ENCODE results near the gene GTF2H3. TPM values are rescaled to one million over a fixed set of nuclear protein-coding genes. Genes with fewer than 3 reads are reported as not detected.

Gene GTF2H3
- total and polyA plus RNA-seq, 9 of the 15 experiments (the other 6 are each of a cell fraction or from before 2014, with no cell fraction given): 22.7 to 99.7 (median 49.6) TPM

DNA sequence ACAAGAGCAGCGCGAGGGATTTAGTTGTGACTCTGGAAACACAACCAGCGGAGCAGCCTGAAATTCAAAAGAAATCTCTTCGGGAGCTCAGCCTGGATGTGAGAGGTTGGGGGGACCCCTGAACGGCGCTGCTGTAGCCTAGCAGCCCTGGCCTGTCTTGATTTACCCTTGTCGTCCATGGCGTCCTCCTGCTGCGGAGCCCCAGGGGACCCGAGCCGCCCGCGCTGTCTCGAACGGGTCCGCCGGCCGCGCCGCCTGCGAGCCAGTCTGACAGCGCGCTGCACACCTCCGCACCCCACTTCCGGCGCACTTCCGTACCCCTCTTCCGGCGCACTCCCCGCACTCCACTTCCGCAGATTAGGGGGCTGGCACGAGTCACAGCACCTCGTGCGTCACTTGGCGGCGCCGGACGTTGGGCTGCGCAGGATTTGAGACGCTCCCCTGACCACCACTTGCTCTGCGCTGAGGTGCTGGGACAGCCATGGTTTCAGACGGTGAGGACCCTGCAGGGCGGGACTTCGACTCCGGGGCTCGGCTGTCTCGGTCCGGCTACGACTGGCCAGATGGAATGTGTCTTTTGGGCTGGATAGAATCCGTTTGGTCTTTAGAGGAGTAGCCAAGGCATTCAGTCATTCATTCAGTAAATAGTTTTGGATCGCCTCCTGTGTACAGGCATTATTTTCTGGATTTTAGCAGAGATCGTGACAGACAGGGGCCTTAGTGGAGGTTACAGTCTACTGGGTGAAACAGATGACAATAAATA lies at the start of gene GTF2H3, which contains the start of gene EIF2B1 (continued):
- TF ChIP-seq DNMT1 (IDR thresholded peaks at IDR 0.05) (no peak), ZNF586 (CRISPR knock-in tag; conservative IDR thresholded peaks at IDR 0.05) (no peak), FOXJ2 (tag; IDR thresholded peaks at IDR 0.05) (no peak), MTA3 (IDR thresholded peaks at IDR 0.05; ENCODE audit: borderline replicate concordance) (peak; percentile 85), KLF10 (CRISPR knock-in tag; IDR thresholded peaks at IDR 0.05) (no peak), PRMT5 (CRISPR knock-in tag; IDR thresholded peaks at IDR 0.05) (no peak), NCOA6 (IDR thresholded peaks at IDR 0.05) (no peak), DACH1 (IDR thresholded peaks at IDR 0.05; ENCODE audit: partially characterized antibody) (no peak), RUNX1 (IDR thresholded peaks at IDR 0.05; ENCODE audit: low read depth) (no peak), CHD2 (IDR thresholded peaks at IDR 0.05; ENCODE audit: low read depth, low read length) (0 out of 2 replicates have a peak, but pooled peaks have one; percentile 39), U2AF2 (optimal IDR thresholded peaks at IDR 0.05; ENCODE audit: low read depth, low read length) (no peak), ATF1 (CRISPR knock-in tag; IDR thresholded peaks at IDR 0.05) (peak; percentile 98), ATF1 (tag; IDR thresholded peaks at IDR 0.05) (peak; percentile 100), C11orf30 (IDR thresholded peaks at IDR 0.05; ENCODE audit: low read depth) (peak; percentile 100), ZNF780A (CRISPR knock-in tag; IDR thresholded peaks at IDR 0.05) (no peak), JUN (IDR thresholded peaks at IDR 0.05; ENCODE audit: borderline replicate concordance, low read depth, low read length) (peak; percentile 92), JUN (CRISPR knock-in tag; IDR thresholded peaks at IDR 0.05; ENCODE audit: borderline replicate concordance) (no peak)
- TF ChIP-seq, protein P1, sequence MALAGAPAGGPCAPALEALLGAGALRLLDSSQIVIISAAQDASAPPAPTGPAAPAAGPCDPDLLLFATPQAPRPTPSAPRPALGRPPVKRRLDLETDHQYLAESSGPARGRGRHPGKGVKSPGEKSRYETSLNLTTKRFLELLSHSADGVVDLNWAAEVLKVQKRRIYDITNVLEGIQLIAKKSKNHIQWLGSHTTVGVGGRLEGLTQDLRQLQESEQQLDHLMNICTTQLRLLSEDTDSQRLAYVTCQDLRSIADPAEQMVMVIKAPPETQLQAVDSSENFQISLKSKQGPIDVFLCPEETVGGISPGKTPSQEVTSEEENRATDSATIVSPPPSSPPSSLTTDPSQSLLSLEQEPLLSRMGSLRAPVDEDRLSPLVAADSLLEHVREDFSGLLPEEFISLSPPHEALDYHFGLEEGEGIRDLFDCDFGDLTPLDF (CRISPR knock-in tag; IDR thresholded peaks at IDR 0.05): 0 out of 2 replicates have a peak, but pooled peaks have one; percentile 40
- TF ChIP-seq, protein P2, sequence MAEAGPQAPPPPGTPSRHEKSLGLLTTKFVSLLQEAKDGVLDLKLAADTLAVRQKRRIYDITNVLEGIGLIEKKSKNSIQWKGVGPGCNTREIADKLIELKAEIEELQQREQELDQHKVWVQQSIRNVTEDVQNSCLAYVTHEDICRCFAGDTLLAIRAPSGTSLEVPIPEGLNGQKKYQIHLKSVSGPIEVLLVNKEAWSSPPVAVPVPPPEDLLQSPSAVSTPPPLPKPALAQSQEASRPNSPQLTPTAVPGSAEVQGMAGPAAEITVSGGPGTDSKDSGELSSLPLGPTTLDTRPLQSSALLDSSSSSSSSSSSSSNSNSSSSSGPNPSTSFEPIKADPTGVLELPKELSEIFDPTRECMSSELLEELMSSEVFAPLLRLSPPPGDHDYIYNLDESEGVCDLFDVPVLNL (CRISPR knock-in tag; IDR thresholded peaks at IDR 0.05; ENCODE audit: low read depth): no peak
- TF ChIP-seq, protein P3, sequence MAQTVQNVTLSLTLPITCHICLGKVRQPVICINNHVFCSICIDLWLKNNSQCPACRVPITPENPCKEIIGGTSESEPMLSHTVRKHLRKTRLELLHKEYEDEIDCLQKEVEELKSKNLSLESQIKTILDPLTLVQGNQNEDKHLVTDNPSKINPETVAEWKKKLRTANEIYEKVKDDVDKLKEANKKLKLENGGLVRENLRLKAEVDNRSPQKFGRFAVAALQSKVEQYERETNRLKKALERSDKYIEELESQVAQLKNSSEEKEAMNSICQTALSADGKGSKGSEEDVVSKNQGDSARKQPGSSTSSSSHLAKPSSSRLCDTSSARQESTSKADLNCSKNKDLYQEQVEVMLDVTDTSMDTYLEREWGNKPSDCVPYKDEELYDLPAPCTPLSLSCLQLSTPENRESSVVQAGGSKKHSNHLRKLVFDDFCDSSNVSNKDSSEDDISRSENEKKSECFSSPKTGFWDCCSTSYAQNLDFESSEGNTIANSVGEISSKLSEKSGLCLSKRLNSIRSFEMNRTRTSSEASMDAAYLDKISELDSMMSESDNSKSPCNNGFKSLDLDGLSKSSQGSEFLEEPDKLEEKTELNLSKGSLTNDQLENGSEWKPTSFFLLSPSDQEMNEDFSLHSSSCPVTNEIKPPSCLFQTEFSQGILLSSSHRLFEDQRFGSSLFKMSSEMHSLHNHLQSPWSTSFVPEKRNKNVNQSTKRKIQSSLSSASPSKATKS (CRISPR knock-in tag; IDR thresholded peaks at IDR 0.05): no peak
- TF ChIP-seq, protein P4, sequence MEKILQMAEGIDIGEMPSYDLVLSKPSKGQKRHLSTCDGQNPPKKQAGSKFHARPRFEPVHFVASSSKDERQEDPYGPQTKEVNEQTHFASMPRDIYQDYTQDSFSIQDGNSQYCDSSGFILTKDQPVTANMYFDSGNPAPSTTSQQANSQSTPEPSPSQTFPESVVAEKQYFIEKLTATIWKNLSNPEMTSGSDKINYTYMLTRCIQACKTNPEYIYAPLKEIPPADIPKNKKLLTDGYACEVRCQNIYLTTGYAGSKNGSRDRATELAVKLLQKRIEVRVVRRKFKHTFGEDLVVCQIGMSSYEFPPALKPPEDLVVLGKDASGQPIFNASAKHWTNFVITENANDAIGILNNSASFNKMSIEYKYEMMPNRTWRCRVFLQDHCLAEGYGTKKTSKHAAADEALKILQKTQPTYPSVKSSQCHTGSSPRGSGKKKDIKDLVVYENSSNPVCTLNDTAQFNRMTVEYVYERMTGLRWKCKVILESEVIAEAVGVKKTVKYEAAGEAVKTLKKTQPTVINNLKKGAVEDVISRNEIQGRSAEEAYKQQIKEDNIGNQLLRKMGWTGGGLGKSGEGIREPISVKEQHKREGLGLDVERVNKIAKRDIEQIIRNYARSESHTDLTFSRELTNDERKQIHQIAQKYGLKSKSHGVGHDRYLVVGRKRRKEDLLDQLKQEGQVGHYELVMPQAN (IDR thresholded peaks at IDR 0.05; ENCODE audit: borderline replicate concordance): peak; percentile 98

All from K562 (cell line).